Large intestine (tissue), 3 donors: ENCODE results near the gene CLRN3. TPM values are rescaled to one million over a fixed set of nuclear protein-coding genes. Genes with fewer than 3 reads are reported as not detected.

Source experiments
- DNase-seq, 2 donors: peaks; one replicate each; pipeline versions ENCODE4 v3.0.0 to v3.0.0-alpha.2; 2013
- H3K27ac ChIP-seq: one replicate; pipeline ENCODE4 v1.5.1; 2013; ENCODE audit warnings: low read length
- H3K27me3 ChIP-seq: 2 replicates; pipeline ENCODE4 v1.6.1; 2013; ENCODE audit warnings: low read length; ENCODE audit not compliant: control insufficient read depth, insufficient read depth
- H3K36me3 ChIP-seq: 2 replicates; pipeline ENCODE4 v1.6.1; 2013; ENCODE audit warnings: low read length; ENCODE audit not compliant: control insufficient read depth, insufficient read depth
- H3K4me1 ChIP-seq: one replicate; pipeline ENCODE4 v1.6.1; 2013; ENCODE audit warnings: low read length; ENCODE audit not compliant: control insufficient read depth, insufficient read depth
- H3K4me3 ChIP-seq: one replicate; pipeline ENCODE4 v1.5.1; 2013; ENCODE audit warnings: low read length
- H3K9me3 ChIP-seq: one replicate; pipeline ENCODE4 v1.6.1; 2013; ENCODE audit warnings: mild to moderate bottlenecking, low read depth, low read length, moderate library complexity; ENCODE audit not compliant: control insufficient read depth
- WGBS: methylation state at CpG from one replicate; pipeline ENCODE4 v1.1.5; 2013; ENCODE audit warnings: low lambda C conversion rate; ENCODE audit not compliant: insufficient coverage; 5-methylcytosine and 5-hydroxymethylcytosine counted together
- polyA plus RNA-seq: library from polyadenylated mRNA; unstranded; fragments of 120-200 nt; gene quantifications from one replicate; pipeline ENCODE4 v1.2.1, GENCODE V29; 2013

CLRN3 gene
- polyA plus RNA-seq, 1 donor = 121 TPM

DNA sequence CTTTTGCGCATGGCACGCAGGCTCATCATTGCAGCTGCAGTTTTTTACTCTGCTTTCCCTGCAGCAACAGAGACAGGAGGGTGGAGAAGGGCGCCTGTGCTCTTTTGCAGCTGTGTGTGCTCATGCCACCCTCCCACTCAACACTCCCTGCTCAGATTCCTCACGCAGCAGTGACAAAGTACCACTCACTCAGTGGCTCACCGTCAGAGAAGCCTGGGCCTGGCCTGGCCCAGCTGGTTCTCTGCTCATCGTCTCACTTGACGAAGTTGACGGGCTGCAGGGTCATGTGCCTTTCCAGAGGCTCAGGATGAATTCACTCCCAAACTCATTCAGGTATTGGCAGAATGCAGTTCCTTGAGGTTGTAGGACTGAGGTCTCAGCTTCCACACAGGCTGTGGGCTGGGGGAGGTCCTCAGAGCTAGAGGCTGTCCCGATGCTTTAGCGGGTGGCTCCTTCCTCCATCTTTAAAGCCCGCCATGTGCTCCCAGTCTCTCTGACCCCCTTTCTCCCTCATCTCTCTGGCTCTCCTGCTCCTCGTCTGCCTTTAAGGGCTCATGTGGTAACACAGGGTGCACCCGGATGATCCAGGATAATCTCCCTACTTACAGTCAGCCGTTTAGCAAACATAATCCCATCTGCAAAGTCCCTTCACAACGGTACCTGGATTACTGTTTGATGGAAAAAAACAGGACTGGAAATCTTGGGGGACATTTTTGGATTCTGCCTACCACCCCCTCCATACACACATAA, 40.0 kb upstream of the CLRN3 start:
- Histone ChIP-seq H3K27ac (no peak overlapping the region), H3K9me3 (no peaks in the 10 kb centered on the region), H3K27me3 (no peaks in the 10 kb centered on the region), H3K4me1 (no peaks in the 10 kb centered on the region), H3K36me3 (peaks cover 10% of the 10 kb centered on the region), H3K4me3 (no peak overlapping the region)
- no CpG with 5 or more reads among the region's 15 CpGs for WGBS
- no peak for DNase-seq

DNA sequence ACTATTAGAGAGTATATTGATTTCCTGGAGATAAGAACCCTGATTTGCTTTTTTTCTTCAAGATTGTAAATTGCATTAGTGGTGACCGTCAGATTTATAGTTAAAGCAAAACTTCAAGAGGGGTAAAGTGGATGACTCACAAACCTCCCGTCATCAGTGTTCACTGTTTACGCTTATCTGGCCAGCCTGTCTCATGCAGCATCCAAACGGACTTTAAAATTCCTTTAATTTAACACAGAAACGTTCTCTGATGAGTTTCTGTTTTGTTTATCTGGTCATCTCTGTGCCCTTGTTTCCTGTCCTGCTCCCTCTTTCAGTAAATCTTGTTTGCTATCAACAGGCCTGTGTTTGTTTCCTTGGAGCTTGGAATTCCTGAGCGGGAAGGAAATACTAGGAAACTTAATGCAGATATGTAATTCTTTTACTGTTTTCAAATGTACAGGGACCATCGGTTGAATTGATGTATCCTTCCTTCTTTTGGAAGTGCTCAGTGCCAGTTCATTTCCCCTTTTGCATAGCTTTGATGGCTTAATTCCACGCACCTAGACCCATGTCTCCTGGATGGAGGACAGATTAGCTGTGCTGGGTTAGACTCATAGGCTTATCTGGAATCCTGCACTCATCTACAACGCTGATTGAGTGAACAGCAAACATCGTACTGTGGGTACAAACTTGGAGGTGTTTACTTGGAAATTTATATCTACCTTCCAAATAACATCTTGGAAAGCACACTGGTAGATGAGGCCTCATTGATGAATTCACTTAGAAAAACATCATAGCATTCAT, 35.5 kb upstream of the CLRN3 start:
- Histone ChIP-seq H3K27me3 (no peaks in the 10 kb centered on the region), H3K27ac (peak overlapping the region; percentile 8), H3K4me1 (peaks cover 4% of the 10 kb centered on the region), H3K36me3 (no peaks in the 10 kb centered on the region), H3K9me3 (peaks cover 2% of the 10 kb centered on the region), H3K4me3 (no peak overlapping the region)
- no peak for DNase-seq
- no CpG with 5 or more reads among the region's 10 CpGs for WGBS

DNA sequence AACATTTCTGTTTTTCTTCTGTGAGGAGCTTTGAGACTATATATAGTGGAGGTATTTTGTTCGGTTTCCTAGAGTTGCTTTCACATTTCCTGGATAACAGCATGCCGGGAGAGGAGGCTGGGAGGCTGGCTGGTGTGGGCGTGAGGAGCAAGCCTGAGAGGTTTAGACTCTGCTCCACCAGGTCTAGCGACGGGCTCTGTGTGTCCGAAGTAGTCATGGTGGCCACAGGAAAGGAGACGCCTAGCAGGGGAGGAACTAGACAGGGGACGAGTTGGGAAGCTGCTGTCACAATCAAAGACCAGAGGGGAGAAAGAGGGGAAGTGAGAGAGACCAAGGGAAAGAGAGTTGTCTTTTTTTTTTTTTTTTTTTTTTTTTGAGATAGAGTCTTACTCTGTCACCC, 33.7 kb upstream of the CLRN3 start:
- Histone ChIP-seq H3K9me3 (peaks cover 2% of the 10 kb centered on the region), H3K4me3 (no peak overlapping the region), H3K4me1 (peaks cover 18% of the 10 kb centered on the region), H3K27ac (no peak overlapping the region), H3K27me3 (no peaks in the 10 kb centered on the region), H3K36me3 (no peaks in the 10 kb centered on the region)
- WGBS = no CpG with 5 or more reads among the region's 8 CpGs
- DNase-seq = no peak

DNA sequence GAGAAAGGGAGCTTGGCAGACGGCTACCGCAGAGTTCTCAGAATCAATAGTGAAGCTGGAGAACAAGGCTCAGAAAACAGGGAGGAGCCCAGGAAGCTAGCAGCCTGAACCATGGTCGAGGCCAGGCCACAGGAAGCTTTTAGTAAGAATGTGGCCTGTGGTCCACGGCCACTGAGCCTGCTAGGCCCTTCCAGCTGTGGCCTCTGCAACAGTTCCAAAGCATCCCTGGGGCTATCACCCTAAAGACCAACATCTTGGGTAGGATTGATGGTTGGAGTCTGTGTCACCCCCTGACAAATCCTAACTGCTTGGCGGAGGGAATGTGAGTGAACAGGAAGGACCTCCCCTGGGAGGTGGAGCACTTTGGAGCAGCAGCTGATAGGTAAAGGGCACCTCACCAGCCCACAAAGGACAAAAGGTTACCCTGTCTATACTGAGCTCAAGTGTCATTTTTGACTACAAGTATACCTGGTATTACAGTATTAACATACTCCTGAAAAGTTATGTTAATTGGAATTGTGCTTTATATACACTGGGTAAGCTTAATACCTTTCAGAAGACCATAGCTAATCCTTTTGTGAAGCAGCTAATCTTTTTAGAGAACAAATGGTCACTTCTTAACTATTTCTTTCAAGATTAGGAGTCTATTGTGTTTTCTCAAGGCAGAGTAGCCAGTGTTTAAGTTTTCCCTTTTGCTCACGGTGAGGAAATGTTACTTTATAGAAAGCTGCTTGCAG, 32.9 kb upstream of the CLRN3 start:
- no peak overlapping the region for H3K27ac ChIP-seq
- 0% methylated on average over 1 of the region's 6 CpGs for WGBS
- no peak overlapping the region for H3K4me3 ChIP-seq

DNA sequence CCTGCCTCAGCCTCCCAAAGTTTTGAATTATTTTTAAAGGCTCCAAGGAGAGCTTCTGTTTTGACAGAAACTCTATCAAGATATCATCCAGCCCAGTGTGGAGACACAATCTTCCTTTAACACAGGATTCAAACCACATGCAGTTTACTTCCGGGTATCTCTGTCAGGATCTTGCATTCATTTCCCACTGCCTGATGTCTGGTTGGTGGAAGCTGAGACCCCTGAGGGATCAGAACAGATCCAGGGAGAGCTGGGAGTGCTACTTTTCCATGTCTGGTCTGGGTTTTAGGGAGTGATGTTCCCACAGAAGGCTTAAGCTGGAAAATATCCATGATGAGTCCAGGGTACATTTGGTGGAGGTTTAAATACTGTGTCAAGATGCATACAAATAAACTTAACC, 30.9 kb upstream of the CLRN3 start:
- no peaks in the 10 kb centered on the region for H3K36me3 ChIP-seq
- H3K27ac ChIP-seq = peak overlapping the region; percentile 56
- no CpG with 5 or more reads among the region's 1 CpG for WGBS
- peaks cover 23% of the 10 kb centered on the region for H3K4me1 ChIP-seq
- no peaks in the 10 kb centered on the region for H3K27me3 ChIP-seq
- H3K4me3 ChIP-seq = no peak overlapping the region
- peaks cover 2% of the 10 kb centered on the region for H3K9me3 ChIP-seq
- DNase-seq = no peak

More for the DNA sequence above, 32.9 kb upstream of the CLRN3 start:
- Histone ChIP-seq H3K27me3 (no peaks in the 10 kb centered on the region), H3K9me3 (peaks cover 2% of the 10 kb centered on the region), H3K4me1 (peaks cover 23% of the 10 kb centered on the region), H3K36me3 (no peaks in the 10 kb centered on the region)
- no peak for DNase-seq

DNA sequence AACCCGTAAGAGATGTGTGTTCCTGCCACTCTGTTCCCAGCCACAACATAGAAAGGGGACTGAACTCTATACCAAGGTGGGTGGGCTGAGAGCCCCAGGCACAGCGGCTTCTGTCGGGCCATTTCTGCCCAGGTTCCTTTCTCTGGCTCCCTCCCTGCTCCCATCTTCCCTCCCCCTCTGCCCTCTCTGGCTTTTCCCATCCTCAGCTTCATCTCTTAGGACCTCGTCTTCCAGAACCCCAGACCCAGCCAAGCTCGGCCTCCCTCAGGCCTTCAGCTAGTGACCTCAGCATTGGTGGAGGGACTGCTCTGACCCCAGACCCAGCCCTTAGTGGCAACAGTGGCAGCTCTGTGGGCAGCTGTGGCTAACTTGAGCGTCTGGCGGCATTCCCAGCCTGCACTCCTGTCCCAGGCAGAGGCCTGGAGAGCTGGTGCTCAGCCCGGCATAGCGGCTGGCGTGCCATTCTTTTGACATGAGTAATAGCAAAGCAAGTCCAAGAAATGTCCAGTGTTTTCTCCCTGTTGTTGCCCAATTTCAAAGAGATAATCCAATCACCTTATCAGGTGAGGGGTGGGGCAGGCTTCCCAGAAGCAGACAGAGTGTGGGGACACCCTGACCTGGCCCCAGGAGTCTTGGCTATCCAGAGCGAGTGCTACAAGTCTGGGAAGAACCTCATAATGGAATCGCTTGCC, 30.1 kb upstream of the CLRN3 start:
- WGBS = no CpG with 5 or more reads among the region's 12 CpGs
- Histone ChIP-seq H3K36me3 (no peaks in the 10 kb centered on the region), H3K27me3 (no peaks in the 10 kb centered on the region), H3K27ac (peak overlapping the region; percentile 56), H3K4me1 (peaks cover 23% of the 10 kb centered on the region), H3K9me3 (peaks cover 2% of the 10 kb centered on the region), H3K4me3 (no peak overlapping the region)
- DNase-seq = peak; percentile 77 to 82

DNA sequence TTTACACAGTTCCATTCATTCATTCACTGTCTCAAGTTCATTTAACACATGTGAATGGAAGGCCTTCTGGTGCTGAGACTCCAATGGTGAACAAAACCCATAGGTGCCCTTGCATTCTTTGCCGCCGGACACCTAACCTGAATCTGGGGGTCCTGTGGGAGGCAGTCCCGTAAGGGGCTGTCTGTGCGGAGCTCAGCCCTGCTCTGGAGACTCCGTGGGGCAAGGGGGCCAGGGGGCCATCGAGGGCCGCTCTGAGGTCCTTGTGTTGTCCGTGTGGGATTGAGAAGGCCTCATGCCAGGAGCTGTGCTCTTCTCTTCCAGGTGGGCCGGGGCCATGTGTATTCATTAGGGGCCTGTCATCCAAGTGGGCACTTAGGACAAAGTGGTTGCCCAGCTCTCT, 29.5 kb upstream of the CLRN3 start:
- Histone ChIP-seq H3K9me3 (peaks cover 2% of the 10 kb centered on the region), H3K27ac (peak overlapping the region; percentile 51), H3K36me3 (no peaks in the 10 kb centered on the region), H3K27me3 (no peaks in the 10 kb centered on the region), H3K4me3 (no peak overlapping the region), H3K4me1 (peaks cover 23% of the 10 kb centered on the region)
- DNase-seq = no peak
- WGBS = no CpG with 5 or more reads among the region's 9 CpGs

DNA sequence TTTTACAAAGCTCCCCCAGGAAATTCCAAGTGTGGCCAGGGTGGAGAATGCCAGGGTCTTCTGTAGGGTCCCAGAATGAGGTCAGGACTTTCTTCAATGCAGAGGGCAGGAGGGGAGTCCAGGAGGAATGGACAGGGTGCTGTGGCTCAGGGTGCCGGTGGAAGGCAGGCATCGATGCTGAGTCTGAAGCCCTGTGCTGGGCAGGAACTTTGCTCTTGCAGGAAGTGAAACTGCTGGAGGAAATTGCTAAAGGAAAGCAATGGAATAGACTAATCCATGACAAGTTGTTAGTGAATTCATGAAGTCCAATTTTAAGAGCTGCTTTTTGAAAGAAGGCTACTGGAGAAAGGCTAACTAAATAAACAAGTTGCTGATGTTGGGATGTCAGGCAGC, 29.0 kb upstream of the CLRN3 start:
- H3K4me3 ChIP-seq = no peak overlapping the region
- peaks cover 23% of the 10 kb centered on the region for H3K4me1 ChIP-seq
- H3K36me3 ChIP-seq = peaks cover 1% of the 10 kb centered on the region
- peak overlapping the region; percentile 51 for H3K27ac ChIP-seq
- DNase-seq = peak in 1 of 2 donors; percentile 39
- WGBS = no CpG with 5 or more reads among the region's 2 CpGs
- H3K9me3 ChIP-seq = no peaks in the 10 kb centered on the region
- no peaks in the 10 kb centered on the region for H3K27me3 ChIP-seq

DNA sequence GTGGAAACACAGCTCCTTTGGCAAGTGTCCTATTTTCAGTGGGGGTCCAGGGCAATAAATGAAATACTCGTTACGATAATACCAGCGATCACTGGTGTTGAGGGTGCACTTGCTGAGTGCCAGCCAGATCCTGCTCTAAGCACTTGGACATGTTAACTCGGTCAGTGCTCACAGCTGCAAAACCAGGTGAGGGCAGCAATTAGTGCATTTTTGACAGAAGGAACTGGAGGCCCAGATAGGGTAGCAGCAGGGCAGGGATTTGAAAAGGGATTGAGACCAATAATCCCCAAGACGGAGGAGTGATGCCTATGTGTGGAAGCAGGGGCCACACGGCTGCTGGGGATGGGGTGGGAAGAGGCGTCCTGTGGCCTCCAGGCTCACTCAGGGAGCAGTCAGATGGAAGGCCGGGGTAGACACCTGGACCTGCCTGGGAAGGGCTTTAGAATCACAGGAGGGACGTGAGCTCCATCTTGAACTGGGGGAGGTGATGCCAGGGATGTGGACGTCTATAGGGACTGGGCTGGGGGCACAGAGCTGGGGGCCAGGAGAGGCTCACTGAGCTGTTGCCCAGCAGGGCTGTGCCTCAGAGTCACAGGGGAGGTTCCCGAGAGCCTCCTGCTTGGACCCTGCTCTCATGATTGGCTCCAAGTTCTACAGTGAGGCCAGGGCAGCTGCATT, 28.5 kb upstream of the CLRN3 start:
- H3K27ac ChIP-seq = no peak overlapping the region
- peaks cover 2% of the 10 kb centered on the region for H3K36me3 ChIP-seq
- no peaks in the 10 kb centered on the region for H3K9me3 ChIP-seq
- no peaks in the 10 kb centered on the region for H3K27me3 ChIP-seq
- no peak for DNase-seq
- WGBS = no CpG with 5 or more reads among the region's 11 CpGs
- no peak overlapping the region for H3K4me3 ChIP-seq
- peaks cover 23% of the 10 kb centered on the region for H3K4me1 ChIP-seq
